AG09319 (cell line): ENCODE data around the gene TMCC3.

Experiments used
- DNase-seq: peaks from one replicate; pipeline ENCODE4 v3.0.0-alpha.2; 2010; ENCODE audit warnings: low read depth; ENCODE audit errors: extremely low read depth
- CTCF ChIP-seq: IDR thresholded peaks from 2 replicates; pipeline ENCODE4 v1.5.1; 2011; ENCODE audit warnings: low read depth, mild to moderate bottlenecking, inconsistent platforms, low read length, moderate library complexity

TMCC3 gene

GRCh38 chr12:94565683-94566082 is 84.7 kb downstream of the TMCC3 start:
- no peak for TF ChIP-seq CTCF
- DNase-seq, result no peak

- DNase-seq, result no peak
- no peak for TF ChIP-seq CTCF
Observed at GRCh38 chr12:94563286-94563685, 87.1 kb downstream of the TMCC3 start.

DNA sequence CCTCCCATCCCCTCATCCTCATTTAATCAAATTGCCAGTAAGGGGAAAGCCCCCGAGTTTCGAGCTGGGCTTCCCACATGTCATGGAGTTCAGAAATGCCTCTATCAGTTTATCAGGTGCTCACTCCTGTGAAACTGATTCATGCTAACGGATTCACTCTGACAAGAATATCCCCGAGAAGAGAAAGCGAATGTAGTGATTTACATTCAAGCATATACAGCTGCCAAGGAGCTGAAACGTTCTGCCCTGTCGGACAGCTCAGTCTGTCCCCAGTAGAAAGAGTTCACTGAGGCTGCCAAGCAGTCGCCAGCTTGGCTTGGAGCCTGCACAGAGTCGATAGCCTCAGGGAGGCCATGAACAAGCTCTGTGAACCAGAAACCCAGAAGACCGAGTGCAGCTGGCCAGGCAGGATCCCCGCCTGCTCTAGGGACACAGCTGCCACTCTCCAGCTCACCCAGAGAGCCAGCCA is 88.4 kb downstream of the TMCC3 start:
- DNase-seq, result no peak

GRCh38 chr12:94560431-94561221 is 89.7 kb downstream of the TMCC3 start:
- TF ChIP-seq CTCF, result no peak
- DNase-seq, result no peak

More for the DNA sequence above, 88.4 kb downstream of the TMCC3 start:
- no peak for TF ChIP-seq CTCF

DNA sequence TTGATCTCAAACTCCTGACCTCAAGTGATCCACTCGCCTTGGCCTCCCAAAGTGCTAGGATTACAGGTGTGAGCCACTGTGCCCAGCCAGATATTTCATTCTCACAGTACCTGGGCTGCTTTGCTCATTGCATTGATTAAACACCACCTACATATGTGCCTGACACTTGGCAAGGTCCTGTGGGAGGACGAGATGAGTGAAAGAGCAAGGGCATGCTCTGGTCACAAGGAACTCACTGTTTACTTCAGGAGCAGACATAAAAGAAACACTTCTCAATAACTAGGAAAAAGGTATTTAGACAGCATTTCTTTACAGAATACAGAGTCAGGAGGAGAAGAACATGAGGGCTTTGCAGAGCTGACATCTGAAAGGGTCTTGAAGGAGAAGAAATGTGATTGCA is 91.7 kb downstream of the TMCC3 start:
- no peak for TF ChIP-seq CTCF
- no peak for DNase-seq

- no peak for TF ChIP-seq CTCF
- DNase-seq, result no peak
Observed at GRCh38 chr12:94557746-94558295, 92.5 kb downstream of the TMCC3 start.

DNA sequence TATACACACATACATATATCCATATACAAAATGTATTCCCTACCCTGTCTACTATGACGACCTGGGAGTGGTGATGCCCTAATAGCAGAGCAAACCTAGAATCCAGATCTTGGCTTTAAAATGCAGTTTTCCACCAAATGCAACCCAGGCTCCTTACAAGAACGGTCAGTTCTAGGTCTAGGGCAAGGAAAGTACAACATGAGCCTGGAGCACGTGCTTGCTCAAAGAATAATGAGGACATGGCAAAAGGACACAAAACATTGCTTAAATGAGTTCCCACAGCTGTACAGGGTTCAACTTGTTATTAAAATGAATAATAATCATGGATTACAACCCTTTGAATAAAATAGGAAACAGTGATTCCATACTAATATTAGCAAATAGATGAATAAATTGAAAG is 94.7 kb downstream of the TMCC3 start:
- no peak for DNase-seq
- no peak for TF ChIP-seq CTCF
